Hepatocyte (in vitro differentiated cells): ENCODE data around the gene TOMM7.

ENCODE experiments used
- EZH2 ChIP-seq: fragments of 200-600 bp; sonication (generic); IDR thresholded peaks from 2 replicates; pipeline ENCODE4 v1.6.1; 2016; ENCODE audit warnings: antibody characterized with exemption, mild to moderate bottlenecking, borderline replicate concordance
- EZH2phosphoT487 ChIP-seq: fragments of 200-600 bp; sonication (generic); IDR thresholded peaks from one replicate; pipeline ENCODE4 v1.6.1; 2018; ENCODE audit warnings: antibody characterized with exemption, mild to moderate bottlenecking, low read depth, moderate library complexity; ENCODE audit not compliant: unreplicated experiment, severe bottlenecking
- TF ChIP-seq, protein P1 (sequence below): fragments of 200-600 bp; sonication (generic); IDR thresholded peaks from 2 replicates; pipeline ENCODE4 v1.5.1; 2016; ENCODE audit warnings: antibody characterized with exemption, mild to moderate bottlenecking; ENCODE audit not compliant: poor library complexity

DNA sequence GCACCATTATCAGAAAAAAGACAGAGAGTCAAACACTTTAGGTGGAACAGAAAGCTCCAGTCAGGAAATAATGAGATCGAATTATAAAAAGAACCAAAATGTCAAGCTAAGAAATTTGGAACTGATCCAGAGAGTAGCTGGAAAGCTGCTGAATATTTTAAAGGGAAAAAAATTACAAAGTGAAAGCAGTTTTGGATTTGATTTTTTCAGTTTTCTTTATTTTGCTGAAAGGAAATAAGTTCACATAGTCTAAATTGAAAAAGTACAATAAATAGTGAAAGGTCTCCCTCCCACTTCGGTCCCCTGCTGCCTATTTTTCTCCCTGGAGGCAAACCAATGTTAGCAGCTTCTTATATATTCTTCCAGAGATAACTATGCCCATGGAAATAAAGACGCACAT, 11.3 kb upstream of the TOMM7 start:
- TF ChIP-seq, protein P1, sequence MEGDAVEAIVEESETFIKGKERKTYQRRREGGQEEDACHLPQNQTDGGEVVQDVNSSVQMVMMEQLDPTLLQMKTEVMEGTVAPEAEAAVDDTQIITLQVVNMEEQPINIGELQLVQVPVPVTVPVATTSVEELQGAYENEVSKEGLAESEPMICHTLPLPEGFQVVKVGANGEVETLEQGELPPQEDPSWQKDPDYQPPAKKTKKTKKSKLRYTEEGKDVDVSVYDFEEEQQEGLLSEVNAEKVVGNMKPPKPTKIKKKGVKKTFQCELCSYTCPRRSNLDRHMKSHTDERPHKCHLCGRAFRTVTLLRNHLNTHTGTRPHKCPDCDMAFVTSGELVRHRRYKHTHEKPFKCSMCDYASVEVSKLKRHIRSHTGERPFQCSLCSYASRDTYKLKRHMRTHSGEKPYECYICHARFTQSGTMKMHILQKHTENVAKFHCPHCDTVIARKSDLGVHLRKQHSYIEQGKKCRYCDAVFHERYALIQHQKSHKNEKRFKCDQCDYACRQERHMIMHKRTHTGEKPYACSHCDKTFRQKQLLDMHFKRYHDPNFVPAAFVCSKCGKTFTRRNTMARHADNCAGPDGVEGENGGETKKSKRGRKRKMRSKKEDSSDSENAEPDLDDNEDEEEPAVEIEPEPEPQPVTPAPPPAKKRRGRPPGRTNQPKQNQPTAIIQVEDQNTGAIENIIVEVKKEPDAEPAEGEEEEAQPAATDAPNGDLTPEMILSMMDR = no peak
- TF ChIP-seq EZH2 = no peak
- TF ChIP-seq EZH2phosphoT487 = no peak
